A673 (cell line): Measurements from ENCODE around the gene ERC1. TPM values are rescaled to one million over a fixed set of nuclear protein-coding genes. Genes with fewer than 3 reads are reported as not detected.

Experiments used
- BruUV-seq: library from RNA; stranded (reverse); fragments of 400-500 nt; replicated peaks from 2 replicates; lab custom pipeline; 2021; lab: Mats Ljungman, UMichigan
- CTCF ChIA-PET: fragments of 300-600 bp; sonication (Branson Sonifier 250); formaldehyde crosslinking; loops from one replicate; lab custom pipeline; 2022; ENCODE audit warnings: antibody characterized with exemption; lab: Charles Lee
- POLR2A ChIA-PET: fragments of 300-600 bp; sonication (Branson Sonifier 250); formaldehyde crosslinking; loops from one replicate; lab custom pipeline; 2022; ENCODE audit warnings: antibody characterized with exemption; ENCODE audit not compliant: low non-redundant PET; lab: Charles Lee
- DNase-seq: peaks from one replicate; pipeline ENCODE4 v3.0.0-alpha.2; 2015; ENCODE audit warnings: low spot score
- H3K27ac ChIP-seq: fragments of 200-600 bp; sonication (generic); 2 replicates; pipeline ENCODE4 v1.5.1; 2016; ENCODE audit warnings: mixed run types, low read depth, mild to moderate bottlenecking, mixed read lengths, antibody characterized with exemption, low read length; ENCODE audit not compliant: poor library complexity, severe bottlenecking
- H3K27me3 ChIP-seq: fragments of 200-600 bp; sonication (generic); replicated peaks from 2 replicates; pipeline ENCODE4 v1.6.1; 2017; ENCODE audit warnings: mixed run types, low read depth, mild to moderate bottlenecking, mixed read lengths, antibody characterized with exemption, low read length; ENCODE audit not compliant: insufficient read depth, poor library complexity
- H3K36me3 ChIP-seq: fragments of 200-600 bp; sonication (generic); 2 replicates; pipeline ENCODE4 v1.6.1; 2016; ENCODE audit warnings: mixed run types, mild to moderate bottlenecking, mixed read lengths, antibody characterized with exemption, low read length; ENCODE audit not compliant: insufficient read depth, poor library complexity, severe bottlenecking
- H3K4me1 ChIP-seq: fragments of 200-600 bp; sonication (generic); 2 replicates; pipeline ENCODE4 v1.6.1; 2017; ENCODE audit warnings: mixed run types, mild to moderate bottlenecking, mixed read lengths, antibody characterized with exemption, low read length; ENCODE audit not compliant: insufficient read depth, poor library complexity, severe bottlenecking
- H3K4me3 ChIP-seq: fragments of 200-600 bp; sonication (generic); 2 replicates; pipeline ENCODE4 v1.5.1; 2016; ENCODE audit warnings: low read depth, mixed run types, mild to moderate bottlenecking, mixed read lengths, low read length; ENCODE audit not compliant: poor library complexity, severe bottlenecking
- H3K9me3 ChIP-seq: fragments of 200-600 bp; sonication (generic); 2 replicates; pipeline ENCODE4 v1.6.1; 2016; ENCODE audit warnings: mixed run types, low read depth, mild to moderate bottlenecking, mixed read lengths, antibody characterized with exemption, low read length; ENCODE audit not compliant: poor library complexity, severe bottlenecking
- CTCF ChIP-seq: fragments of 300-800, 200-600 bp; sonication (generic); conservative IDR thresholded peaks from 2 replicates; pipeline ENCODE4 v1.5.1; 2017; ENCODE audit warnings: low read depth, mild to moderate bottlenecking, antibody characterized with exemption, low read length, moderate library complexity, mixed read lengths
- EZH2 ChIP-seq: fragments of 200-600 bp; sonication (generic); IDR thresholded peaks from 2 replicates; pipeline ENCODE4 v1.6.1; 2017; ENCODE audit warnings: borderline replicate concordance, low read depth, mild to moderate bottlenecking, mixed read lengths, antibody characterized with exemption, low read length; ENCODE audit not compliant: poor library complexity, severe bottlenecking
- intact Hi-C: fragments of 100-400 bp; cut with micrococcal nuclease; formaldehyde crosslinking; loops from one replicate; pipeline ENCODE4 v1.10.0; 2022; ENCODE audit not compliant: unreplicated experiment
- total RNA-seq: library from RNA; stranded (reverse); gene quantifications from 2 replicates; pipeline ENCODE4 v1.2.3, GENCODE V29; 2021

The ERC1 gene
- total RNA-seq, 1 experiment from 2014 or later, result 60.7 TPM

- peaks cover 12% of the 10 kb centered on the region for H3K27me3 ChIP-seq
These were observed 534.8 kb downstream of the ERC1 start for GRCh38 chr12:1525858-1526257.

GRCh38 chr12:1527789-1528188 is 536.8 kb downstream of the ERC1 start:
- no peaks in the 10 kb centered on the region for H3K9me3 ChIP-seq
- peaks cover 31% of the 10 kb centered on the region for H3K27me3 ChIP-seq
- H3K36me3 ChIP-seq, result no peaks in the 10 kb centered on the region
- no peak overlapping the region for H3K27ac ChIP-seq
- intact Hi-C loops, result no loop called here
- POLR2A ChIA-PET, result interaction anchor here (1.2 kb wide), 1 partner anchor 30 kb away, joined by 3 read pairs; no protein-coding TSS in a partner anchor
- H3K4me3 ChIP-seq, result no peak overlapping the region
- DNase-seq, result no peak
- CTCF ChIA-PET, result no interaction called here
- TF ChIP-seq CTCF, result no peak
- no peak for TF ChIP-seq EZH2
- BruUV-seq, result no TSS peak
- peaks cover 4% of the 10 kb centered on the region for H3K4me1 ChIP-seq

More at GRCh38 chr12:1525858-1526257, 534.8 kb downstream of the ERC1 start:
- Histone ChIP-seq H3K36me3 (no peaks in the 10 kb centered on the region), H3K27ac (no peak overlapping the region), H3K4me1 (peaks cover 4% of the 10 kb centered on the region), H3K9me3 (no peaks in the 10 kb centered on the region), H3K4me3 (no peak overlapping the region)
- intact Hi-C loops, result no loop called here
- TF ChIP-seq EZH2, result no peak
- no peak for TF ChIP-seq CTCF
- BruUV-seq, result no TSS peak
- ChIA-PET CTCF (interaction anchor here (0.5 kb wide), 1 partner anchor 29 kb away, joined by 6 read pairs; no protein-coding TSS in a partner anchor), POLR2A (interaction anchor here (0.6 kb wide), 1 partner anchor 988 kb away, joined by 3 read pairs; no protein-coding TSS in a partner anchor)
- DNase-seq, result no peak

GRCh38 chr12:1528791-1529190 is 537.8 kb downstream of the ERC1 start:
- POLR2A ChIA-PET, result interaction anchor here (0.7 kb wide), 1 partner anchor 426 kb away, joined by 4 read pairs; no protein-coding TSS in a partner anchor
- Histone ChIP-seq H3K27me3 (peaks cover 34% of the 10 kb centered on the region), H3K9me3 (no peaks in the 10 kb centered on the region), H3K27ac (no peak overlapping the region), H3K4me3 (no peak overlapping the region), H3K4me1 (peaks cover 5% of the 10 kb centered on the region), H3K36me3 (no peaks in the 10 kb centered on the region)
- CTCF ChIA-PET, result interaction anchor here (0.6 kb wide), 2 partner anchors 13 to 171 kb away, joined by 4 to 6 read pairs; no protein-coding TSS in a partner anchor
- intact Hi-C loops, result no loop called here
- no peak for DNase-seq
- no TSS peak for BruUV-seq
- no peak for TF ChIP-seq CTCF
- no peak for TF ChIP-seq EZH2
